ENCODE measurements around the gene SERAC1. TPM values are rescaled to one million over a fixed set of nuclear protein-coding genes. Genes with fewer than 3 reads are reported as not detected.

The SERAC1 gene
- total and polyA plus RNA-seq, 10 of the 15 experiments (the other 5 are each of a cell fraction or from before 2014, with no cell fraction given): 0.76 to 2.9 (median 2.2) TPM

DNA sequence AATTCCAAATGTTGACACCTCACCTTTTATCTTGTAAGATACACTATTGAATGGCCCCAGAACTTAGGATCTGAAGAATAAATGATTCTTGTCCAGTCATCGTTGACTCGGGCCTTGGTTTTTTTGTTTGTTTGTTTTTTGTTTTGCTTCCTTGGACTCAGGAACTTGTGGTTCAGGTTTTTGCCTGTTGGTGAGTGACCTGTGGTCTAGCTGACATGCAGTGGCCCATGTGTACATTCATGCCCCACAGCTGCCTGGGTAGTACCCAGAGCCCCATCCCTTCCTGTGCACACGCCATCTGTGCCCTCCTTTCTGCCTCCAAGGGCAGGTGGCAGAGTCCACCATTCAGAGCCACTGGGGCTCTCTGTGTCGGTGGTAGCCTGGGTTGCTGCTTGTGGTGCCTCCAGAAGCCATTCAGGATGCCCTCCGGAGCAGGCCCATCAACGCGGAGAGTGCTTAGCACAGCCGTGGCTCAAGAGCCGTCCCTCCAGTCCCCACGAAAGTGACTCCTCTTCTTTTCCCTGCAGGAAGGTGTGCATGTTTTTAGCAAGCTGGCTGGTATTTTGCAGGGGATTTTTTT, 100.5 kb downstream of the SERAC1 start (continued):
- TF ChIP-seq, protein P1, sequence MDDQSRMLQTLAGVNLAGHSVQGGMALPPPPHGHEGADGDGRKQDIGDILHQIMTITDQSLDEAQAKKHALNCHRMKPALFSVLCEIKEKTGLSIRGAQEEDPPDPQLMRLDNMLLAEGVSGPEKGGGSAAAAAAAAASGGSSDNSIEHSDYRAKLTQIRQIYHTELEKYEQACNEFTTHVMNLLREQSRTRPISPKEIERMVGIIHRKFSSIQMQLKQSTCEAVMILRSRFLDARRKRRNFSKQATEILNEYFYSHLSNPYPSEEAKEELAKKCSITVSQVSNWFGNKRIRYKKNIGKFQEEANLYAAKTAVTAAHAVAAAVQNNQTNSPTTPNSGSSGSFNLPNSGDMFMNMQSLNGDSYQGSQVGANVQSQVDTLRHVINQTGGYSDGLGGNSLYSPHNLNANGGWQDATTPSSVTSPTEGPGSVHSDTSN (IDR thresholded peaks at IDR 0.05; ENCODE audit: insufficient replicate concordance, low read depth, low read length): no peak
- no peak for TF ChIP-seq ZNF217 (IDR thresholded peaks at IDR 0.05)

DNA sequence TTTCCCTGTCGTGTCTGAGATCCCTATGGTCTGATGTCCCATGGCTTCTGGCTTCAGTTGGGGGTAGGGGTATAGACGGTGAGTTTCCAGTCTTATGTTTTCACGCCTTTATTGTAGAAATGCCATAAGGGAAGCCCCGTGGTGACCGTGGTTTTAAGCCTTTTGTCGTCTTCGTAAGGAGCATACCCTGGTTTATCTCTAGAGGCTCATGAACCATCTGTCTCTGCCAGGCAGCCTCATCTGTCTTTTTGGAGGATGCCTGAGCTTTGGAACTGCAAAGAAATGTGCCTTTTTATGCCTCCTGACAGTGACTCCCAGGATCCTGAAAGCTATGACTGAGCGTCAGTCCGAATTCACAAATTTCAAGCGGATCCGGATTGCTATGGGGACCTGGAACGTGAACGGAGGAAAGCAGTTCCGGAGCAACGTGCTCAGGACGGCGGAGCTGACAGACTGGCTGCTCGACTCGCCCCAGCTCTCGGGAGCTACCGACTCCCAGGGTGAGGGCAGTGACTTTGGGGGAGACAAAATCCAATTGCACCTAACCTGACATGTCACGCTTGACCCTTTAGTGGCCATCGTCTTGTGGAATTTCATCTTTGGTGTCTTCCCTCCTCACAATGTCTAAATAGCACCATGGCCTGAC, 101.8 kb downstream of the SERAC1 start:
- DNase-seq (ENCODE audit: low read depth, low spot score): no peak
- H3K4me1 ChIP-seq (ENCODE audit: control insufficient read depth, insufficient read depth, low read length): no peaks in the 10 kb centered on the region
- RAD21 ChIA-PET (ENCODE audit: unreplicated experiment): no interaction called here

More for the DNA sequence above, 101.8 kb downstream of the SERAC1 start:
- Histone ChIP-seq H4K20me1 (ENCODE audit: control insufficient read depth, insufficient read depth) (no peaks in the 10 kb centered on the region), H3K4me3 (no peak overlapping the region), H3K9ac (ENCODE audit: control insufficient read depth, insufficient read depth, low read length) (no peak overlapping the region), H3K27ac (ENCODE audit: control insufficient read depth, insufficient read depth) (no peak overlapping the region), H3K79me2 (ENCODE audit: control insufficient read depth, insufficient read depth, low read length) (no peaks in the 10 kb centered on the region), H3K4me2 (ENCODE audit: control insufficient read depth, insufficient read depth) (no peak overlapping the region), H3K9me3 (replicated peaks; ENCODE audit: control insufficient read depth, insufficient read depth, low read length) (no peaks in the 10 kb centered on the region), H2AFZ (ENCODE audit: control insufficient read depth, low read depth, low read length) (no peak overlapping the region), H3K27me3 (replicated peaks in 1 of 2; ENCODE audit: control insufficient read depth in 2 of 2, insufficient read depth in 2 of 2, low read length in 1 of 2) (no peaks in the 10 kb centered on the region), H3K36me3 (ENCODE audit: control insufficient read depth in 2 of 2, insufficient read depth in 2 of 2, low read length in 1 of 2) (no peaks in the 10 kb centered on the region)
- TF ChIP-seq MYB (IDR thresholded peaks at IDR 0.05; ENCODE audit: borderline replicate concordance, low read depth, low read length) (no peak), GATAD2B (conservative IDR thresholded peaks at IDR 0.05; ENCODE audit: low read depth) (no peak), KAT2A (conservative IDR thresholded peaks at IDR 0.05; ENCODE audit: control insufficient read depth, low read depth, low read length) (no peak)
- SMC1A ChIA-PET (ENCODE audit: uncharacterized antibody, unreplicated experiment): no interaction called here
- intact Hi-C loops (cut with micrococcal nuclease; ENCODE audit: unreplicated experiment): no loop called here
- CTCF ChIA-PET: no interaction called here
- ATAC-seq (no peak), FAIRE-seq (no peak)
- in situ Hi-C loops (cut with MboI): no loop called here
- POLR2A ChIA-PET: no interaction called here
- WGBS (ENCODE audit: insufficient coverage, insufficient replicate concordance, low lambda C conversion rate, missing lambda C conversion rate): 98% methylated on average over 23 of the region's 23 CpGs
- BruUV-seq (replicated peaks): no TSS peak

Measured in GM12878 (cell line).